ENCODE results near the gene FAM53C.

DNA sequence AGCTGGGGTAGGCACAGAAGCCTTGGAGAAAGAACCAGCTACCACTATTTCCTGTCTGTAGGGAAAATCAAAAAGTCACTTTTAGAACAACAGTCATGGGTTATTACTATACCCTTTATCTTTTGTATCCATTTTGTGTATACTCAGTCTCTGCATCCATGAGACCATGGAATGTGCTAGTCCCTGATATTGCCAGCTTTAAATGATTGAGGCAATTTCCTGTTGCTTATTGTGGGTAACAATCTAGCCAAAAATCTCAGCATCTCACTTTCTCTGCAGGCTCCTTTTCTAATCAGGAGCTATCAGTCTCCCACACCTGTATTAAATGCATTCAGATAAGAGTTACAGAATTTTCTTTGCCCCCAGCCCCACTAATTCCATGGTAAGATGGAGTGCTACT lies 13.5 kb downstream of the FAM53C start:
- no peak for TF ChIP-seq POLR2A (IDR thresholded peaks at IDR 0.05)
- TF ChIP-seq, protein P1, sequence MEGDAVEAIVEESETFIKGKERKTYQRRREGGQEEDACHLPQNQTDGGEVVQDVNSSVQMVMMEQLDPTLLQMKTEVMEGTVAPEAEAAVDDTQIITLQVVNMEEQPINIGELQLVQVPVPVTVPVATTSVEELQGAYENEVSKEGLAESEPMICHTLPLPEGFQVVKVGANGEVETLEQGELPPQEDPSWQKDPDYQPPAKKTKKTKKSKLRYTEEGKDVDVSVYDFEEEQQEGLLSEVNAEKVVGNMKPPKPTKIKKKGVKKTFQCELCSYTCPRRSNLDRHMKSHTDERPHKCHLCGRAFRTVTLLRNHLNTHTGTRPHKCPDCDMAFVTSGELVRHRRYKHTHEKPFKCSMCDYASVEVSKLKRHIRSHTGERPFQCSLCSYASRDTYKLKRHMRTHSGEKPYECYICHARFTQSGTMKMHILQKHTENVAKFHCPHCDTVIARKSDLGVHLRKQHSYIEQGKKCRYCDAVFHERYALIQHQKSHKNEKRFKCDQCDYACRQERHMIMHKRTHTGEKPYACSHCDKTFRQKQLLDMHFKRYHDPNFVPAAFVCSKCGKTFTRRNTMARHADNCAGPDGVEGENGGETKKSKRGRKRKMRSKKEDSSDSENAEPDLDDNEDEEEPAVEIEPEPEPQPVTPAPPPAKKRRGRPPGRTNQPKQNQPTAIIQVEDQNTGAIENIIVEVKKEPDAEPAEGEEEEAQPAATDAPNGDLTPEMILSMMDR (IDR thresholded peaks at IDR 0.05) = no peak
